ENCODE data around the gene ERG. TPM values are rescaled to one million over a fixed set of nuclear protein-coding genes. Genes with fewer than 3 reads are reported as not detected.

The ERG gene, protein sequence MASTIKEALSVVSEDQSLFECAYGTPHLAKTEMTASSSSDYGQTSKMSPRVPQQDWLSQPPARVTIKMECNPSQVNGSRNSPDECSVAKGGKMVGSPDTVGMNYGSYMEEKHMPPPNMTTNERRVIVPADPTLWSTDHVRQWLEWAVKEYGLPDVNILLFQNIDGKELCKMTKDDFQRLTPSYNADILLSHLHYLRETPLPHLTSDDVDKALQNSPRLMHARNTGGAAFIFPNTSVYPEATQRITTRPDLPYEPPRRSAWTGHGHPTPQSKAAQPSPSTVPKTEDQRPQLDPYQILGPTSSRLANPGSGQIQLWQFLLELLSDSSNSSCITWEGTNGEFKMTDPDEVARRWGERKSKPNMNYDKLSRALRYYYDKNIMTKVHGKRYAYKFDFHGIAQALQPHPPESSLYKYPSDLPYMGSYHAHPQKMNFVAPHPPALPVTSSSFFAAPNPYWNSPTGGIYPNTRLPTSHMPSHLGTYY
- total RNA-seq (2022; extraction: Qiagen RNA extraction; ENCODE audit: low read depth) = 0.05 to 0.10 TPM (median 0.06 TPM) in 4 of 5 replicates, not detected in the other

DNA sequence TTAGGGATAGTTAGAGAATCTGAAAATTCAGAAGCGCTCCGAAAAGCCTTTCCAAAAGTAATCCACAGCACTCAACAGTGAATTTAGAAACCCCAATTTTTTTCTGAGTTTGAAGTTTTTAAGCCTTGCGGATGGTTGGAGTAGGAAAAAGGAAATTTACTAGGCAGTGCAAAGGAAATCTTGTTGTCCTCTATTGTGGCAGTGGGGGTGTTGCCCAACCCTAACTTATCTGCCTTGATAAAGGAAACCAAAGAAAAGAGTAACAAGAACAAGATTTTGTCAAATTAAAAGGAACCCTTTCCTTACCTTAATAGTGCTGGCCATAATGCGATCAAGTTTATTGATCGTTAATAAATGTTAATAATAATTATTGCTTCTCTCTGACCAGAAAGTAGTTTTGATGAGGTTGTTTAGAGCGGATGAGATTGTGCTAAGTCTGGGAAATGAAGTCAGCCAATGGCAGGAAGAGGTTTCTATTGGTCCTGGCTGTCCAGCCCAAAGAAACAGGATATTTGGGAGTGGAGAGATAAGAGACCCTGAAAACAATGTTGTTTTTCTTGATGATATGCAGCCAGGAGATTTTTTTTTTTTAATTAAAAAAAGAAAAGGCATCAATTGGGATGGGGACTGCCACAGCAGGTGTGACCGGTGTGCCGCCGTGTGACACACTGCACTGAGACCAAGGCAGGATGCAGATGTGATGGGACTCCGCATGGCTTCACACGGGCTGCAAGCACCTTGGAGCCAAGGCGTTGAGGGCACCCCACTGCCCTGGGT, at the start of gene ERG:
Gene ERG (minus strand): TSS at position 421 of the 777 bp plus-strand sequence. CDS start 97 bp downstream, at position 324.

Other genes starting within 250 kb of the ERG start
- gene KCNJ15, start 241.5 kb downstream of the ERG start, total RNA-seq (2022; extraction: Qiagen RNA extraction; ENCODE audit: low read depth) = 0.09 to 0.30 TPM (median 0.19 TPM) in 5 replicates

All from A549 treated with DMSO at 1 μM for 4 hours (cell line).